ENCODE data around the gene KRT81.
"Not testable (repeated sequence)": the region's sequence is repeated elsewhere in the genome, so short reads cannot be mapped to it uniquely, and the experiment has no call there.

The KRT81 gene

GRCh38 chr12:52268212-52268611 lies 23.1 kb downstream of the KRT81 start:
- no peak for DNase-seq

GRCh38 chr12:52267699-52268098 lies 23.6 kb downstream of the KRT81 start:
- no peak for DNase-seq

DNA sequence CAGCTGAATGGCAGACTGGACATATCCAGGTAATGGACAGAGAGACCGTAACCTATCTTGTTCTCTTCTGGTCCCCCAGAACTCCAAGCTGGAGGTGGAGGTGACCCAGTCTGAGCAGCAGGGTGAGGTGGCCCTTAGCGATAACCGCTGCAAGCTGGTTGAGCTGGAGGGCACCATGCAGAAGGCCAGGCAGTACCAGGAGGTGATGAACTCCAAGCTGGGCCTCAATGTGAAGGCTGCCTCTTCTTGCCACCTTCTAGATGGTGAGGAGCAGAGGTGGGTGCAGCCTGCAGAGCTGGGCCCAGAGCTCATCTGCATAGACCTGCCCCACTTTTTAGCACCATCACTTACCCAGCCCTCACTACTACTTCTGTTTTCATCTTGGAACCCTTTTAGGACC lies 24.1 kb downstream of the KRT81 start:
- no peak for DNase-seq

- no peak for DNase-seq
Measured at GRCh38 chr12:52266514-52266913, 24.8 kb downstream of the KRT81 start.

- DNase-seq: no peak
Measured at GRCh38 chr12:52264435-52264825, 26.9 kb downstream of the KRT81 start.

DNA sequence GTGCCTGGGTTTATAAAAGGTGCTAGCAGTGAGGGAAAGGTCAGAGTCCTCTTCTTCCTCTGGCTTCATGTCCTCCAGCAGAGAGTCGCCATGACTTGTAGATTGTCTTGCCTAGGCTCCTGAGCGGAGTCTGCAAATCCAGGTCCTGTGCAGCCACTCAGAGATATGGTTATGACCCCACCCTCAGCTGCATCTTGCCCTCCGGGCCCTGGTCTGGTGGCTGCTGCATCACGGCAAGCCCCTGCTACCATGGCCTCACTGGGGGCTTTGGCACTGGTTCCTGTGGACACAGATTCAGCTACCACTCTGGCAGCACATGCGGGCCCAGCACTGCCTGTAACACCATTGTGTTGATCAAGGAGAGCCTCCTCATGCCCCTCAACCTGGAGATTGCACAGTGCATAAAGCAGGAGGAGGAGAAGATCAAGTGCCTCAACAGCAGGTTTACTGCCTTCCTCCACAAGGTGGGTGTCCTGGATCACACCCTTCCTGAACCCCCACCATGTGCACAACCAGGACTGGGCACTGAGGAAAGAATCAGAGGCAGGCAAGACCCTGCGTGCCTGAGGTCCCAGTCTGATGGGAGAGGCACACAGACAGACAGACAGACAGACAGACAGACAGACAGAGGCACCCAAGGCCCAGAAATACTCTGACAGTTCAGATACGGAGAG lies 27.4 kb downstream of the KRT81 start:
- no peak for DNase-seq

- DNase-seq: no peak
Measured at GRCh38 chr12:52262286-52262685, 29.0 kb downstream of the KRT81 start.

DNA sequence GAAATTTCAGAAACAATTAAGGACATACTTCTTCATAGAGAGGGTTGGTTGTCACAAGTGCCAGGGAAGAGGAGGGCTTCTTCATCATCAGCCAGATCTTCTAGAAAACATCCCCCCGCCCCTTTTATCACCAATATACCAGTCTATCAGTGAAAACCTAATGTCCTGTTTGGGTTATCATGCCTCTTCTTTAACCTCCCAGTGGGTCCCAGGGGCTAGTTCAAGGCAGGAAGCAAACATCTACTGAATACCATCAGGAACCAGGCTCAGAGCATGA lies 30.2 kb downstream of the KRT81 start:
- no peak for DNase-seq

GRCh38 chr12:52260361-52261207 lies 30.8 kb downstream of the KRT81 start:
- no peak for DNase-seq

GRCh38 chr12:52259657-52260243 lies 31.6 kb downstream of the KRT81 start:
- no peak for DNase-seq

DNA sequence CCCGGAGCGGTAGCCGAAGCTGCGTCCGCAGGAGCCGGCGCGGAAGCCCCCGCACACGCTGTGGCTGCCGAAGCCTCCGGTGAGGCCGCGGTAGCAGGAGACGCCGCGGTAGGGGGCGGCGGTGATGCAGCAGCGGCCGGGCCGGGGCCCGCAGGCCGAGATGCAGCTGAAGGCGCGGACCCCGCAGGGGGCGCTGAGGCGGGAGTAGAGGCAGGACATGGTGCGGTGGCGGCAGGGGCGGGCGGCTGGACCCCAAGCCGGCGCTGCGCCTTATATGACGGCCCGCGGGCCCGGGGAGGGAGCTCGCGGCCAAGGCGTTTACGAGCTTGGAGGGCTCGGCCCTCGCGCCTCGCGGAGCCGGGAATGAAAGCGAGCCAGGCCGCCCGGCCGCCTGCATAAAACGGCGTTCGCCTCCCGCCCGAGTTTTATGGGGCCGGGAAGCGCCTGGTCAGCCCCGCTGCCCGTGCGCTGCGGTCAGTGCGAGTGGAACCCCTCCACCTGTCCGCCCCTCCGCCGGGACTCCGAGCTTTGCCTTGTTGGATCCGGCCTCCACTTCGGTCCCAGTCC lies 32.9 kb downstream of the KRT81 start:
- no peak for DNase-seq

- not testable (repeated sequence) for DNase-seq
Measured at GRCh38 chr12:52257922-52258321, 33.4 kb downstream of the KRT81 start.

DNA sequence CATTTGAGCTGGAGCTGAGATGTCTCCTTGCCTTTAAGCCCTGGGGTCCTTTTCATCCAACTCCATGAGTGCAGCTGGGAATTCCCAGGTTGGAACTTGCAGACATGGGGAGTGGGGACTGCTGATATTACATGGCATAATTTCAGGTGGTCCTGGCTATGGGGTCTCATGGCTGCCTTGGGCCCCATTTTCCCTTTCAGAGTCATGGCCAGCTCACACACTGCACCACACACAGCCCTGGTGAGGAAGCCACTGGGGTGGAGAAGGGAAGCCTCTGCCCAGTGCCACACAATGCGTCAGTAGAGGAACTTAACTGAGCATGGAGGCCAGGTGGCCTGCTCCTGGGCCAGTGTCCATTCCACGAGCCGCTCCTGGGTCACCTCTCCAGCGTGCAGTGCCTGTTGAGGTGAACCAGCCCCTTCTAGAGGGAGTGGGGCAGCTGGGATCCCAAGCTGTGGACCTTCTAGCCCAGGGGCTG lies 34.2 kb downstream of the KRT81 start:
- DNase-seq: no peak

GRCh38 chr12:52256584-52256935 lies 34.8 kb downstream of the KRT81 start:
- no peak for DNase-seq

GRCh38 chr12:52255926-52256583 lies 35.3 kb downstream of the KRT81 start:
- no peak for DNase-seq

- DNase-seq: no peak
Measured at GRCh38 chr12:52254965-52255751, 36.2 kb downstream of the KRT81 start.

GRCh38 chr12:52254180-52254964 lies 37.0 kb downstream of the KRT81 start:
- no peak for DNase-seq

DNA sequence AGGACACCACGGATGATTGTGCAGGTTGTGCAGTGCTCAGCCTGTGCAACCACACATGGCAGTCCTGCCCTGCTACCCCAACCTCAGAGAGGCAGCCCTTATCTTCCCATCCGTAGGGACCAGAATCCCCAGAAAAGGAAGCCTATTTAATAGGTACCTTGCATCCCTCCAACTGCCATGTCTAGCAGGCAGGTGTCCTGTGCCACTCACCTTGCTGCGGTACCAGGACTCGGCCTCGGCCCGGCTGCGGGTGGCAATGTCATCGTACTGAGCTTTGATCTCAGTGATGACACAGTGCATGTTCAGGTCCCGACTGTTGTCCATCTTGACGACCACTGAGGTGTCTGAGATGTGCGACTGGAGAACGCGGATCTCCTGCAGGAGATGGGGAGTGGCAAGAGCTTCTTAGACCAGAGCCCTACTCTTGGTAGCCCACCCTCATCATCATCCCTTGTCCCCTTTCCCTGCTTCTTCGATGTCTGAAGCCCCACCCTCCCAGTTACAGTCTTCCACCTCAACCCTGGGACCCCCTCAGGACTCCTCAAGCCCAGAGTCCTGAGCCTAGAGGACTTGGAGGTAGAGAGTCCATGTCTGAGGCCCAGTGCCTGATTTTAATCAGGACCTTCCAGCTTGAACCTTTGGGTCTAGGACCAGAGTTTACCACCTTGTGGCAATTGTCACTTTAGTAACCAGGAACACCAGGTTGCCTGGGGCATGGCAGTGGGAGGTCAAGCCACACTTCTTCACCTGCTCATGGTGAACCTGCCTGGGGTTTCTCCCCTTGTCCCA lies 37.7 kb downstream of the KRT81 start:
- DNase-seq: no peak

GRCh38 chr12:52252728-52253343 lies 38.5 kb downstream of the KRT81 start:
- DNase-seq: no peak

DNA sequence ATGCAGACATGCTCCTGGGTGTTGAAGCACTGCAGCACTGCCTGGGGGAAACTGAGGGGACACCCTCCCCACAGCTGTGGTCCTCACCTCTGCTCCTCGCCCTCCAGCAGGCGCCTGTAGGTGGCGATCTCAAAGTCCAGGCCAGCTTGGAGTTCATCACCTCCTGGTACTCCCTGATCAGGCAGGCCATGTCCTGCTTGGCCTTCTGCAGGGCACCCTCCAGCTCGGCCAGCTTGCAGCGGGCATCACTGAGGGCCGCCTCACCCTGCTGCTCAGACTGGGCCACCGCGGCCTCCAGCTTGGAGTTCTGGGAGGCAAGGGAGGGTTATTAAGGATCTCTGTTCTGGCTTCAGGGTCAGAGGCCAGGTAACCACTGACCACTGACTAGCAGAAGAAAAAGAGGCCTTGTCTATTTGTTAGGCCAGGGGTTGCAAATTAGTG lies 39.1 kb downstream of the KRT81 start:
- not testable (repeated sequence) for DNase-seq

Data from T1000 (cell line).